HG03066 (cell line): ENCODE results near the gene DCHS2.
A peak's percentile ranks its signal among the peaks of the same experiment; 100 is the strongest.

Experiments
- ATAC-seq: cut with Tn5 transposase; IDR thresholded peaks from one replicate; pipeline ENCODE4 v1.9.1; 2021; ENCODE audit warnings: low read depth; ENCODE audit not compliant: unreplicated experiment

DCHS2 gene

GRCh38 chr4:154490583-154491340 is 837 bp downstream of the DCHS2 start:
- ATAC-seq, result peak; percentile 51

- ATAC-seq, result no peak
Observed at GRCh38 chr4:154490234-154490582, 1.4 kb downstream of the DCHS2 start.

GRCh38 chr4:154489558-154490233 is 1.9 kb downstream of the DCHS2 start:
- no peak for ATAC-seq

GRCh38 chr4:154487145-154487544 is 4.5 kb downstream of the DCHS2 start:
- no peak for ATAC-seq

- peak; percentile 97 for ATAC-seq
Observed at GRCh38 chr4:154485127-154485773, 6.3 kb downstream of the DCHS2 start.

- peak; percentile 31 for ATAC-seq
Observed at GRCh38 chr4:154478547-154478946, 13.1 kb downstream of the DCHS2 start.

- peak; percentile 82 for ATAC-seq
Observed at GRCh38 chr4:154478128-154478527, 13.5 kb downstream of the DCHS2 start.

GRCh38 chr4:154476232-154476631 is 15.4 kb downstream of the DCHS2 start:
- no peak for ATAC-seq

- ATAC-seq, result no peak
Observed at GRCh38 chr4:154475820-154476219, 15.8 kb downstream of the DCHS2 start.

GRCh38 chr4:154473497-154473896 is 18.1 kb downstream of the DCHS2 start:
- ATAC-seq, result no peak

- no peak for ATAC-seq
Observed at GRCh38 chr4:154472858-154473257, 18.7 kb downstream of the DCHS2 start.

GRCh38 chr4:154471526-154472331 is 19.9 kb downstream of the DCHS2 start:
- peak; percentile 74 for ATAC-seq

GRCh38 chr4:154471032-154471431 is 20.6 kb downstream of the DCHS2 start:
- ATAC-seq, result peak; percentile 64

GRCh38 chr4:154467886-154468285 is 23.7 kb downstream of the DCHS2 start:
- ATAC-seq, result no peak

GRCh38 chr4:154466336-154466735 is 25.3 kb downstream of the DCHS2 start:
- ATAC-seq, result no peak

GRCh38 chr4:154465085-154465484 is 26.5 kb downstream of the DCHS2 start:
- no peak for ATAC-seq

GRCh38 chr4:154464654-154465053 is 26.9 kb downstream of the DCHS2 start:
- no peak for ATAC-seq

GRCh38 chr4:154462081-154462810 is 29.4 kb downstream of the DCHS2 start:
- no peak for ATAC-seq

GRCh38 chr4:154457471-154457870 is 34.1 kb downstream of the DCHS2 start:
- no peak for ATAC-seq

GRCh38 chr4:154456889-154457288 is 34.7 kb downstream of the DCHS2 start:
- ATAC-seq, result no peak
